ENCODE data around the gene TMEM256. TPM values are rescaled to one million over a fixed set of nuclear protein-coding genes. Genes with fewer than 3 reads are reported as not detected.
A peak's percentile ranks its signal among the peaks of the same experiment; 100 is the strongest.

The TMEM256 gene
- polyA plus RNA-seq, 3 donors, result 39.2 to 81.4 (median 72.6) TPM

DNA sequence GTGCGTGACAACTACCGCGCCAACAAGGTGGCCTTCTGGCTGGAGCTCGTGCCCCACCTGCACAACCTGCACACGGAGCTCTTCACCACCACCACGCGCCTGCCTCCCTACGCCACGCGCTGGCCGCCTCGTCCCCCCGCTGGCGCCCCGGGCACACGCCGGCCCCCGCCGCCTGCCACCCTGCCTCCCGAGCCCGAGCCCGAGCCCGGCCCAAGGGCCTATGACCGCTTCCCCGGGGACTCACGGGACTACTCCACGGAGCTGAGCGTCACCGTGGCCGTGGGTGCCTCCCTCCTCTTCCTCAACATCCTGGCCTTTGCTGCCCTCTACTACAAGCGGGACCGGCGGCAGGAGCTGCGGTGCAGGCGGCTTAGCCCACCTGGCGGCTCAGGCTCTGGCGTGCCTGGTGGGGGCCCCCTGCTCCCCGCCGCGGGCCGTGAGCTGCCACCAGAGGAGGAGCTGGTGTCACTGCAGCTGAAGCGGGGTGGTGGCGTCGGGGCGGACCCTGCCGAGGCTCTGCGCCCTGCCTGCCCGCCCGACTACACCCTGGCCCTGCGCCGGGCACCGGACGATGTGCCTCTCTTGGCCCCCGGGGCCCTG, 13.3 kb upstream of the TMEM256 start:
- Histone ChIP-seq H4K20me1 (ENCODE audit: insufficient read depth, low read length) (no peaks in the 10 kb centered on the region), H3K4me1 (ENCODE audit: control insufficient read depth in 1 of 2, insufficient read depth in 2 of 2, low read length in 2 of 2) (no peaks in the 10 kb centered on the region), H3K27ac (ENCODE audit: low read depth in 1 of 2, low read length in 2 of 2) (no peak overlapping the region), H3K27me3 (ENCODE audit: control insufficient read depth in 2 of 2, insufficient read depth in 2 of 2, low read length in 2 of 2) (no peaks in the 10 kb centered on the region), H2AFZ (ENCODE audit: insufficient read depth, low read depth, low read length, poor library complexity, severe bottlenecking) (no peak overlapping the region), H3K4me3 (replicated peaks in 1 of 3; ENCODE audit: low read depth in 2 of 3, low read length in 3 of 3) (no peak overlapping the region), H3K79me2 (ENCODE audit: insufficient read depth, low read length) (no peaks in the 10 kb centered on the region), H3K9me3 (replicated peaks in 1 of 2; ENCODE audit: control insufficient read depth in 1 of 2, insufficient read depth in 1 of 2, low read length in 2 of 2) (no peaks in the 10 kb centered on the region), H3K9ac (ENCODE audit: insufficient read depth, low read length, poor library complexity, severe bottlenecking) (no peak overlapping the region), H3K36me3 (replicated peaks in 1 of 2; ENCODE audit: control insufficient read depth in 1 of 2, insufficient read depth in 2 of 2, low read length in 2 of 2) (no peaks in the 10 kb centered on the region), H3K4me2 (replicated peaks; ENCODE audit: extremely low read depth, low read length, poor library complexity, severe bottlenecking) (no peak overlapping the region)
- WGBS (ENCODE audit: insufficient coverage), result 96% methylated on average over 47 of the region's 54 CpGs
- no peaks in the 10 kb centered on the region for H3K4me1 Mint-ChIP-seq
- no peak for DNase-seq
- H3K9me3 Mint-ChIP-seq, result no peaks in the 10 kb centered on the region
- no peaks in the 10 kb centered on the region for H3K36me3 Mint-ChIP-seq
- peaks cover 1 to 13% (median 7%) of the 10 kb centered on the region in 3 donors for H3K27me3 Mint-ChIP-seq (ENCODE audit: low read depth in 3 of 3)
- intact Hi-C loops (cut with micrococcal nuclease), result no loop called here
- TF ChIP-seq, protein P1, sequence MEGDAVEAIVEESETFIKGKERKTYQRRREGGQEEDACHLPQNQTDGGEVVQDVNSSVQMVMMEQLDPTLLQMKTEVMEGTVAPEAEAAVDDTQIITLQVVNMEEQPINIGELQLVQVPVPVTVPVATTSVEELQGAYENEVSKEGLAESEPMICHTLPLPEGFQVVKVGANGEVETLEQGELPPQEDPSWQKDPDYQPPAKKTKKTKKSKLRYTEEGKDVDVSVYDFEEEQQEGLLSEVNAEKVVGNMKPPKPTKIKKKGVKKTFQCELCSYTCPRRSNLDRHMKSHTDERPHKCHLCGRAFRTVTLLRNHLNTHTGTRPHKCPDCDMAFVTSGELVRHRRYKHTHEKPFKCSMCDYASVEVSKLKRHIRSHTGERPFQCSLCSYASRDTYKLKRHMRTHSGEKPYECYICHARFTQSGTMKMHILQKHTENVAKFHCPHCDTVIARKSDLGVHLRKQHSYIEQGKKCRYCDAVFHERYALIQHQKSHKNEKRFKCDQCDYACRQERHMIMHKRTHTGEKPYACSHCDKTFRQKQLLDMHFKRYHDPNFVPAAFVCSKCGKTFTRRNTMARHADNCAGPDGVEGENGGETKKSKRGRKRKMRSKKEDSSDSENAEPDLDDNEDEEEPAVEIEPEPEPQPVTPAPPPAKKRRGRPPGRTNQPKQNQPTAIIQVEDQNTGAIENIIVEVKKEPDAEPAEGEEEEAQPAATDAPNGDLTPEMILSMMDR (IDR thresholded peaks at IDR 0.05), result no peak
- no peak overlapping the region for H3K27ac Mint-ChIP-seq
- H3K4me3 Mint-ChIP-seq, result no peak overlapping the region

DNA sequence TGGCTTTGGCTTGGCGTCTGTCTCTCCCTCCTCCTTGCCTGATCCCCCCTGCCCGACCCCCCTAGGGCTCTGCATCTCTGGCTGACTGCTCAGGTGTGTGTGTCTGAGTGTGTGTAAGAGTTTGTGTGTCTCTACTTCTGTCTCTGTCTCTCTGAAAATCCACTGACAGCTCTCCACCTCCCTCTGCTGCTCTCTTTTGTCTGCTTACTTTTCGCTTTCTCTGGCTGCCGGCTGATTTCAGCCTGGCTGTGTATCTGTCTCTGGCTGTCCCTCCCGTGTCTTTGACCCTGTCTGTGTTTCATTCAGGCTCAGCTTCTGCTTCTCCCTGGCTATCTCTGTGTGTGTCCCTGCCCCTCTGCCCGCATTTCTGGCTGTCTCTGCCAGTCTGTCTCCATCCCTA, 12.4 kb upstream of the TMEM256 start:
- no peak overlapping the region for H3K9ac ChIP-seq (ENCODE audit: insufficient read depth, low read length, poor library complexity, severe bottlenecking)
- H3K9me3 ChIP-seq (replicated peaks in 1 of 2; ENCODE audit: control insufficient read depth in 1 of 2, insufficient read depth in 1 of 2, low read length in 2 of 2), result no peaks in the 10 kb centered on the region
- no peak overlapping the region for H3K27ac ChIP-seq (ENCODE audit: low read depth in 1 of 2, low read length in 2 of 2)
- no peak overlapping the region for H2AFZ ChIP-seq (ENCODE audit: insufficient read depth, low read depth, low read length, poor library complexity, severe bottlenecking)
- no peaks in the 10 kb centered on the region for H4K20me1 ChIP-seq (ENCODE audit: insufficient read depth, low read length)
- WGBS (ENCODE audit: insufficient coverage), result 94% methylated on average over 4 of the region's 6 CpGs
- Mint-ChIP-seq H3K4me3 (no peak overlapping the region), H3K4me1 (no peaks in the 10 kb centered on the region), H3K36me3 (no peaks in the 10 kb centered on the region), H3K9me3 (no peaks in the 10 kb centered on the region), H3K27ac (peak overlapping the region in 1 of 7 donors; percentile 32), H3K27me3 (ENCODE audit: low read depth in 3 of 3) (peaks cover 1 to 14% (median 7%) of the 10 kb centered on the region in 3 donors)
- no peaks in the 10 kb centered on the region for H3K27me3 ChIP-seq (ENCODE audit: control insufficient read depth in 2 of 2, insufficient read depth in 2 of 2, low read length in 2 of 2)
- no peak overlapping the region for H3K4me2 ChIP-seq (replicated peaks; ENCODE audit: extremely low read depth, low read length, poor library complexity, severe bottlenecking)
- H3K36me3 ChIP-seq (replicated peaks in 1 of 2; ENCODE audit: control insufficient read depth in 1 of 2, insufficient read depth in 2 of 2, low read length in 2 of 2), result no peaks in the 10 kb centered on the region
- no peaks in the 10 kb centered on the region for H3K79me2 ChIP-seq (ENCODE audit: insufficient read depth, low read length)
- DNase-seq, result no peak
- intact Hi-C loops (cut with micrococcal nuclease), result no loop called here
- TF ChIP-seq, protein P1 (IDR thresholded peaks at IDR 0.05), result no peak
- H3K4me1 ChIP-seq (ENCODE audit: control insufficient read depth in 1 of 2, insufficient read depth in 2 of 2, low read length in 2 of 2), result no peaks in the 10 kb centered on the region
- no peak overlapping the region for H3K4me3 ChIP-seq (replicated peaks in 1 of 3; ENCODE audit: low read depth in 2 of 3, low read length in 3 of 3)

Measured in CD14-positive monocyte (primary cell).